Measurements from ENCODE around the gene METRNL.

The METRNL gene

DNA sequence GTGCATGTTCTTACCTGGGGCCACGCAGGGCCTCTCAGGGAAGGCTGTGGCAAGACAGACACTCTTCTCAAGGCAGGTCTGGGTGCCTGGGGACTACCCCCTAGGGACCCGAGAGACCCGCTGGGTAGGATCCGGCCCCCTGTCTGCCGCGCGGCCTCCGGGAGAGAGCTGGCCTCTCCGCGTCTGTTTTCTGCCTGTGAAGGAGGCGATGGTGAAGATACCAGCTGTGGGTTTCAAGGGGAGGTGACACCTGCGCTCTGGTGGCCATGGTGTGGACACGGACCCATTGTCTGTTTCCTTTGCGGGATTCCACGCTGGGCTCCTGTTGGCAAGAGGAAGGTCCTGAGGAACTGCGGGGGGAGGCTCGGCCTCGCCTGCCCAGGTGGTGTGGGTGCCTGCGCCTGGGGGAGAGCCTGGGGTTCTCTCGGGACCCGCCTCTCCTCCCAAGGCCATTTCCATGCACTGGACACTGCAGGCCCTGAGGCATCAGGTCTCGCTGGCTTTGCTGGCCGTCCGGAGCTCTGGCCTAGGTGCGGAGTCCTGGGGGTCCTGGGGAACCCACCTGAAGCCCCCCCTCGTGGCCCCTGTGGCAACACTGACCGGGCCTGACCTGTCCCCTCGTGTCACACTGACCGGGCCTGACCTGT is 12.2 kb upstream of the METRNL start:
- Histone ChIP-seq H3K4me3 (ENCODE audit: low read length) (no peak overlapping the region), H3K27me3 (ENCODE audit: low read depth, low read length) (no peaks in the 10 kb centered on the region), H3K9ac (ENCODE audit: low read length) (no peak overlapping the region), H3K9me3 (ENCODE audit: insufficient read depth, low read length) (no peaks in the 10 kb centered on the region), H2AFZ (ENCODE audit: low read depth, low read length) (no peak overlapping the region), H3K36me3 (replicated peaks; ENCODE audit: low read depth, low read length) (no peaks in the 10 kb centered on the region), H3K27ac (ENCODE audit: low read length) (no peak overlapping the region), H3K79me2 (ENCODE audit: low read length) (no peaks in the 10 kb centered on the region), H3K4me2 (ENCODE audit: low read length) (no peak overlapping the region), H4K20me1 (ENCODE audit: insufficient read depth, low read length) (no peaks in the 10 kb centered on the region), H3K4me1 (ENCODE audit: low read length) (no peaks in the 10 kb centered on the region)
- TF ChIP-seq, protein P1, sequence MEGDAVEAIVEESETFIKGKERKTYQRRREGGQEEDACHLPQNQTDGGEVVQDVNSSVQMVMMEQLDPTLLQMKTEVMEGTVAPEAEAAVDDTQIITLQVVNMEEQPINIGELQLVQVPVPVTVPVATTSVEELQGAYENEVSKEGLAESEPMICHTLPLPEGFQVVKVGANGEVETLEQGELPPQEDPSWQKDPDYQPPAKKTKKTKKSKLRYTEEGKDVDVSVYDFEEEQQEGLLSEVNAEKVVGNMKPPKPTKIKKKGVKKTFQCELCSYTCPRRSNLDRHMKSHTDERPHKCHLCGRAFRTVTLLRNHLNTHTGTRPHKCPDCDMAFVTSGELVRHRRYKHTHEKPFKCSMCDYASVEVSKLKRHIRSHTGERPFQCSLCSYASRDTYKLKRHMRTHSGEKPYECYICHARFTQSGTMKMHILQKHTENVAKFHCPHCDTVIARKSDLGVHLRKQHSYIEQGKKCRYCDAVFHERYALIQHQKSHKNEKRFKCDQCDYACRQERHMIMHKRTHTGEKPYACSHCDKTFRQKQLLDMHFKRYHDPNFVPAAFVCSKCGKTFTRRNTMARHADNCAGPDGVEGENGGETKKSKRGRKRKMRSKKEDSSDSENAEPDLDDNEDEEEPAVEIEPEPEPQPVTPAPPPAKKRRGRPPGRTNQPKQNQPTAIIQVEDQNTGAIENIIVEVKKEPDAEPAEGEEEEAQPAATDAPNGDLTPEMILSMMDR (IDR thresholded peaks at IDR 0.05; ENCODE audit: low read depth, low read length) = no peak
- TF ChIP-seq EZH2phosphoT487 (IDR thresholded peaks at IDR 0.05; ENCODE audit: low read depth) = no peak

DNA sequence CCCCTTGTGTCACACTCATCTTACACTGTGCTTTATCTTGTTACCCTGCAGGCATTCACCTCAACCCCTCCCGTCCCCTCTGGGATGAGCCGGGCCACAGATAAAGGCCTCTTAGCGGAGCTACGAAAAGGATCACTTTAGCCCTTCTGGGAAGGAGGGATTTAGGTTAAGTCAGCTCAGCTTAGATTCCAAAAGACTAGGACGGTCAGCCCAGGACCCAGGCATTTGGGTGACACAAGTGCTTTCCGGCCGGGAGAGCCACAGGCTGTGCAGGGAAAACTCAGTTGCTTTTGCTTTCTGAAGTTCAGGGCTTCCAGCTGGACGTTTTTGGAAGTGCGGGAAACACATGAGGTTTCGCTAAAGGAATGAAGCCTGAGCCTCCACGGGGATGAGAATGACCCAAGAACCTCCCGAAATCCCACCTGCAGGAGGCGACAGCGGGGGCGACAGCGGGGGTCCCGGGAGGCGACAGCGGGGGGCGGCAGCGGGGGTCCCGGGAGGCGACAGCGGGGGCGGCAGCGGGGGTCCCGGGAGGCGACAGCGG is 11.6 kb upstream of the METRNL start:
- no peaks in the 10 kb centered on the region for H3K27me3 ChIP-seq (ENCODE audit: low read depth, low read length)

DNA sequence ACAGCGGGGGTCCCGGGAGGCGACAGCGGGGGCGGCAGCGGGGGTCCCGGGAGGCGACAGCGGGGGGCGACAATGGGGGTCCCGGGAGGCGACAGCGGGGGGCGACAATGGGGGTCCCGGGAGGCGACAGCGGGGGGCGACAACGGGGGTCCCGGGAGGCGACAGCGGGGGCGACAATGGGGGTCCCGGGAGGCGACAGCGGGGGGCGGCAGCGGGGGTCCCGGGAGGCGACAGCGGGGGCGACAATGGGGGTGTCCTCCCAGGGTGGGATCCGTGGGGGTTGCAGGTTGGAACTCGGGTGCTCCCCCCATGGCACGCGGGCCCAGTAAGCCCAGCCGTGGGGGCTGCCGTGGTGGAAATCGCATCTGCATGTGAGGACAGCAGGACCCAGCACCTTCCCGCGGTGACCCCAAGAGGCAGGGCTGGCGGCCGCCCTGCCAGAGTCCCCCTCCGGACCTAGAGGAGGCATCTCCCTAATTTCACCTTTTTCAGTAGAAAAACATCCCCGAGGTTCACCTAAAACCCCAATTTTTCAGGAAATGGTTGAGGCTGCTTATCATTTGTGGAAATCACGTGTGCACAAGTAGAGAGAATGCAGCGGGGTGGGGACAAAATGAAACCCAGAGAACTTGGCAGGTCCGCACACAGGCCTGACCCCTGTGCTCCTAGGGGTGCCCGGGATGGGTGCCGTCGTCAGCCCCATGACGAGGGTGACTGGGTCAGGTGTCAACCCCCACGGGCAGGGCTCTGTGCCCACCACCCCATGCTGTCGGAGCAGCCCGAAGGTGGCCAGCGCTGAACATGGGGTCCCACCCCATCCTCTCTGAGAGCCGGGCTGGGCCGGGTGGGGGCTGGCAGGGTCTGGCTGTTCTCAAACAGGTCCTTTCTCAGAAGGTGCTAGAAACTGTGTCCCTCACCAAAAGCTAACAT is 10.5 kb upstream of the METRNL start:
- H3K4me2 ChIP-seq (ENCODE audit: low read length) = no peak overlapping the region
- H3K9me3 ChIP-seq (ENCODE audit: insufficient read depth, low read length) = no peaks in the 10 kb centered on the region
- H3K27ac ChIP-seq (ENCODE audit: low read length) = no peak overlapping the region
- TF ChIP-seq, protein P1 (IDR thresholded peaks at IDR 0.05; ENCODE audit: low read depth, low read length) = no peak
- TF ChIP-seq EZH2phosphoT487 (IDR thresholded peaks at IDR 0.05; ENCODE audit: low read depth) = no peak
- H4K20me1 ChIP-seq (ENCODE audit: insufficient read depth, low read length) = no peaks in the 10 kb centered on the region
- no peaks in the 10 kb centered on the region for H3K79me2 ChIP-seq (ENCODE audit: low read length)
- no peaks in the 10 kb centered on the region for H3K4me1 ChIP-seq (ENCODE audit: low read length)
- no peak overlapping the region for H2AFZ ChIP-seq (ENCODE audit: low read depth, low read length)
- no peaks in the 10 kb centered on the region for H3K27me3 ChIP-seq (ENCODE audit: low read depth, low read length)
- H3K36me3 ChIP-seq (replicated peaks; ENCODE audit: low read depth, low read length) = no peaks in the 10 kb centered on the region
- H3K4me3 ChIP-seq (ENCODE audit: low read length) = no peak overlapping the region
- no peak overlapping the region for H3K9ac ChIP-seq (ENCODE audit: low read length)

More for the DNA sequence above, 11.6 kb upstream of the METRNL start:
- no peak overlapping the region for H3K4me3 ChIP-seq (ENCODE audit: low read length)
- H3K27ac ChIP-seq (ENCODE audit: low read length) = no peak overlapping the region
- H3K79me2 ChIP-seq (ENCODE audit: low read length) = no peaks in the 10 kb centered on the region
- no peaks in the 10 kb centered on the region for H4K20me1 ChIP-seq (ENCODE audit: insufficient read depth, low read length)
- H3K9me3 ChIP-seq (ENCODE audit: insufficient read depth, low read length) = no peaks in the 10 kb centered on the region
- no peak overlapping the region for H2AFZ ChIP-seq (ENCODE audit: low read depth, low read length)
- no peak overlapping the region for H3K9ac ChIP-seq (ENCODE audit: low read length)
- TF ChIP-seq, protein P1 (IDR thresholded peaks at IDR 0.05; ENCODE audit: low read depth, low read length) = no peak
- no peak for TF ChIP-seq EZH2phosphoT487 (IDR thresholded peaks at IDR 0.05; ENCODE audit: low read depth)
- no peaks in the 10 kb centered on the region for H3K4me1 ChIP-seq (ENCODE audit: low read length)
- H3K4me2 ChIP-seq (ENCODE audit: low read length) = no peak overlapping the region
- H3K36me3 ChIP-seq (replicated peaks; ENCODE audit: low read depth, low read length) = no peaks in the 10 kb centered on the region

DNA sequence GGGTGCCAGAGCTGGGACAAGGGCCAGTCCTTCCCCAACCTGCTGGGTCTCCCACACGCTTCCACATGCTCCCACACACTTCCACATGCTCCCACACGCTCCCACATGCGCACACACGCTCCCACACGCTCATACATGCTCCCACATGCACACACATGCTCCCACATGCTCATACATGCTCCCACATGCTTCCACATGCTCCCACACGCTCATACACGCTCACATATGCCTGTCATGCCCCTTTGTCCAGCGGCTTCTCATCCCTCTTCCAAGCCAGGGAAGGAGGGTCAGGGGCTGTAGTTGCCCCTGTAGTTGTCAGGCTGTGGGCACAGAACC is 9.9 kb upstream of the METRNL start:
- no peak overlapping the region for H3K27ac ChIP-seq (ENCODE audit: low read length)
- no peaks in the 10 kb centered on the region for H3K9me3 ChIP-seq (ENCODE audit: insufficient read depth, low read length)
- H3K9ac ChIP-seq (ENCODE audit: low read length) = no peak overlapping the region
- H4K20me1 ChIP-seq (ENCODE audit: insufficient read depth, low read length) = no peaks in the 10 kb centered on the region
- no peaks in the 10 kb centered on the region for H3K4me1 ChIP-seq (ENCODE audit: low read length)
- H3K79me2 ChIP-seq (ENCODE audit: low read length) = no peaks in the 10 kb centered on the region
- no peaks in the 10 kb centered on the region for H3K36me3 ChIP-seq (replicated peaks; ENCODE audit: low read depth, low read length)
- no peak overlapping the region for H3K4me3 ChIP-seq (ENCODE audit: low read length)
- TF ChIP-seq, protein P1 (IDR thresholded peaks at IDR 0.05; ENCODE audit: low read depth, low read length) = no peak
- TF ChIP-seq EZH2phosphoT487 (IDR thresholded peaks at IDR 0.05; ENCODE audit: low read depth) = no peak
- H3K4me2 ChIP-seq (ENCODE audit: low read length) = no peak overlapping the region
- no peak overlapping the region for H2AFZ ChIP-seq (ENCODE audit: low read depth, low read length)
- no peaks in the 10 kb centered on the region for H3K27me3 ChIP-seq (ENCODE audit: low read depth, low read length)
